ENCODE measurements around the gene TPSD1.
"Not testable (repeated sequence)": the region's sequence is repeated elsewhere in the genome, so short reads cannot be mapped to it uniquely, and the experiment has no call there.

The TPSD1 gene

GRCh38 chr16:1220841-1221627, 34.8 kb upstream of the TPSD1 start:
- no peak for DNase-seq

DNA sequence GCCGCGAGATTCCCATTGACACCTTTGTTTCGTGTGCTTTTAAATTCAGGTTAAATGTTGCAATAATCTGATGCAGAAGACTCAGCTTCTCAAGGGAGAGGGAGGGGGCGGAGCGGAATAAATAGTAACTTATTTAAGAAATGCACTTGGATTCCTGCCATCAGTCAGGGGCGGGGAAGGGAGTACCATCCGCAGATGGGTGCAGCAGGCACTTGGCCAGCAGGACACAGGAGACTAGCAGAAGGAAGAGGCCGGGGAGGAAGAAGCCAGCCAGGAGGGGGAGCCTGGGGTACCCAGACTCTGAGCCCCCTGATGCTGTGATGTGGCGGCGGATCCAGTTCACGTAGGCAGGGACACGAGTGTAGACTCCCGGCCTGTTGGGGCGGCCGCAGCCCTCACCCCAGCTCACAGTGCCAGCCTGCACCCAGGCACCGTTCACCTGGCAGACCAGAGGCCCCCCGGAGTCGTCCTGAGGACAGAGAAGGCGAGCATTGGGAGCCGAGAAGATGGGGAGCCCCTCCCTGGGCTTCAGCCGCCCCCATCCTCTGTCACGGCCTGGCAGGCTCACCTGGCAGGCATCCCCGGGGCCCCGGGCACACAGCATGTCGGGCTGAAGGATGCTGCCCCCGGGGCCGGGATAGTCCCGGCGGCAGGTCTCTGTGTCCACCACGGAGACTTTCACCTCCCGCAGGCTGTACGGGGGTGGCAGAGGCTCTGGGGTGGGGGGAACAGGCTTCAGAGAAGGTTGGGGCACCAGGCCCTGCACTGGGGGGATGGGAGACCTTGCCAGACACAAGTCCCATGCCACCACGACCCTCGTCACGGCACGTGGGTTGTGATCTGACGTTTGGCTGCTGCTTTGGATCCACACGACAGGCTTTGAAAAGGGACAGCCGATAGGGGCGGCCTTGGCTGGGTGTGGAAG, 34.0 kb upstream of the TPSD1 start:
- peak in 14 of 58 donors; percentile 3 to 43 (median 26) for DNase-seq

DNA sequence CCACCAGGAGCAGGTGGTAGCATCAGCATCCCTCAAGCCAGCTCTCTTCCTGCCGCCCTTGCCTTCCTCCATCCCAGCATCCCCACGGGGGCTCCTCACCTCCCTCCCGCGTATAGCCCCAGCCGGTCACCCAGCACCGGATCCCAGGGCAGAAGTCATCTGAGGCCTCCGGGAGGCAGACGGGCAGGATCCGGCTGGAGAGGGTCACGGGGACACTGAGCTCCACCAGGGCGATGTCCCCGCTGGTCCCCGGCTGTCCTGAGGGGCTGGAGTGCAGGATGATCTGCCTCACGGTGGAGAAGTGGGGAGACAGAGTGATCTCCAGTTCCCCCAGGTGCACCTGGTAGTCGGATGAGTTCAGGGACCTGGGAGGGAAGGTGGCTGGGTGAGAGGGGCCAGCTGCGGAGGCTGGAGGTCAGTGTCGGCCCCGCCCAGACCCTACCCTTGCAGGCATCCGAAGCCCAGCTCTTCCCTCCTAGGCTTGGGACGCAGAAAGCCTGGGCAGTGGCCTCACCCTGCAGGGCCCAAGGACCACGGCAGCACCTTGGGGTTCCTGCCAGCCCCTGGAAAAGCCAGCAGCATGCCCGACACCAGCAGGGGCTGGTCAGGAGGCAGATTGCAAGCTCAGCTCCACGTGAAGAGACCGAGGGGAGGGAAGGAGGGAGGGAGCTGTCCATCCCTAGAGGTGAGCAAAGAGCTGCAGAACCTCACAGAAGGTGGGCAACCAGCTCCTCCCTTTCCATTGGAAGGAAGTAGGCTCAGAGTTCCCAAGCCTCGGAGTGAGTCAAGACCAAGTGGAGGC, 33.1 kb upstream of the TPSD1 start:
- DNase-seq, result no peak

DNA sequence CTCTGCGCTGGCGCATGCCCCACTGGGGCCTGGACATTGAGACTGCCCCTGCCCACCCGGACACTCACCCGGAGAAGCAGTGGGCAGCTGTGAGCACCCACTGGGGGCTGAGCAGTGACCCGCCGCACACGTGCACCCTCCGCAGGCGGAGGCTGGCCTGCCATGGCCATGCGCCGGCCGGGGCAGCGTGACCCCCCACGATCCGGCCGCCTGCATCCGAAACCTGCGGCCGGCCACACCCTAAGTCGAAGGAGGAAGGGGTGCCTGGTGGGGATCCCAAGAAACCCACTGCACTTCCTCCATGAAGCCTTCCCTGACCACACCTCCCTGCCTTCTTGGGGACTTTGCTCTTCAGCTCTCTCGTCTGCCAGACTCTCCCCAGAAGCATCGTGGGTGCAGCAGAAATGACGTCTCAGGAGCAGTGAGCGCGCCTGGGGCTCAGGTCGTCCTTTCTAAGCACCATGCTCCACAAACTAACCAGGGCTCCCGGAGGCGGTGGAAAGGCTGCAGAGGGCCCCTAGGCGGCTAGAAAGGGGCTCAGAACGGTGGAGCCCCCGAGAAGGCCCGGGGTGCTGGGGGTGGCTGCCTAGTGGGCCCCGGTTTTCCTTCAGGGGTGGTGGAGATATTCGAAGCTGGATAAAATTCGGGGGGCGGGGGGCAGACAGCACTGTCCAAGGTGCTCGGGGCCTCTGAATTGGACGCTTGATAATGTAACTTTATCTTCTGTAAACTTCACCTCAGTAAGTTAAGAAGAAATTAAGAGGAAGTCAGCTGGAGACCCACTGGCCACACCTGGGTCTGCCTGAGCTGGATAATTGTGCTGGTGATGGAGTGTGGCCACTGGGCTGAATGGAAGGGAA, 32.3 kb upstream of the TPSD1 start:
- DNase-seq, result no peak

GRCh38 chr16:1224558-1224957, 31.3 kb upstream of the TPSD1 start:
- no peak for DNase-seq

- DNase-seq, result no peak
These were observed 30.8 kb upstream of the TPSD1 start, which contains the start of gene TPSG1 for GRCh38 chr16:1225051-1225451. Gene TPSG1 (minus strand): TSS chr16:1225268. CDS start chr16:1225252, 16 bp downstream.

- not testable (repeated sequence) for DNase-seq
These were observed 30.0 kb upstream of the TPSD1 start for GRCh38 chr16:1225728-1226311.

DNA sequence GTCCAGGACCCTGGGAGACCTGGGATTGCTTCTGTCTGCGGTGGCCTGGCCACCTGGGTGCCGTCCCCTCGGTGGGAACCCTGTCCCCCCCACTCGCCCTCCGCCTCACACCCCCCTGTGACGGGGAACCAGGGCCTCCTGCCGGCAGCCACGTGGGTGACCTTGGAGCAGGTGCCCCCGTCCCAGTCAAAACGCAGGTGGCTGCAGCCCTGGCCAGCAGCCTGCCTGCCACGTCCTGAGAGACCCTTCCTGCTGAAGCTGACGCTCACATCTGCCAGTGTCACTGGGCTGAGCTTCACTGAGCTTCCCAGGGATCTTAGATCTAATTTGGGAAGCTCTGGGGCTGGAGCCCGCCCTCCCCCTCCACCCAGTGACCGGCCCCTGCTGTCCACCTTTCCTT, 29.2 kb upstream of the TPSD1 start:
- not testable (repeated sequence) for DNase-seq

DNA sequence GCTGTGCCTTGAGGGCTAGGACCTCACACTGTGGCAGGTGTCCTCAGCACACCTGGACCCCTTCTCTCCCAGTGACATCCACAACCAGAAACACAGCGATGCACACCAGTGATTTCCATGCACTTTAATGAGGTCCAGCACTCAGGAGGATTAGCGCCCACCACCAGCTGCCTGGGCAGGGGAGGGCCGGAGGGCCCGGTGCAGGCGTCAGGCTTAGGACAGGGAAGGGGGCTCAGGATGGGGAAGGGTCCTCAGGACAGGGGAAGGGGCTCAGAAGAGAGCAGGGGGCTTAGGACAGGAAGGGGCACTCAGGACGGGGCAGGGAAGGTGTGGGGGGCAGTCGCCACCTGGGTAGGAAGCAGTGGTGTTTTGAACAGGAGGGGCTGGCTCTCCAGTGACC, 27.6 kb upstream of the TPSD1 start:
- DNase-seq, result not testable (repeated sequence)

GRCh38 chr16:1229476-1229875, 26.4 kb upstream of the TPSD1 start:
- not testable (repeated sequence) for DNase-seq

DNA sequence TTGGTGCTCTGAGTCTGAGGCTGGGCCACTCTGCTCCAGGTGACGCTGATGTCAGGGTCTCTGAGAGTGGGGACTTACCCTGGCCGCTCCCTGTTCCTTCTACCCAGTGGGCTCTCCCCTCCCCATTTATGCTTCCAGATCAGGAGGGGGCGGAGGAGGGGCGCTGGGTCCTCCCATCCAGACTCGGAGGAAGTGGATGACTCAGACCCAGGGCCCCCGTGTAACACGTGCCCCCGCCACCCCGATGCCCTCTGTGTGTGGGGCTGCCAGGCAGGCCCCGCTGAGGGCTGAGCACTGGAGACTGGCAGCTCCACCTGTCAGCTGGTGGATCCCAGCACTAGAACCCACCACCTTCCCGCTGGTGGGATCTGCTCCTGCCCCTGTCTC, 25.8 kb upstream of the TPSD1 start, which contains the start of gene TPSB2:
TPSB2 (minus strand) TSS at position 101 of the 387 bp plus-strand sequence. CDS start 233 bp downstream, outside the sequence.
- not testable (repeated sequence) for DNase-seq

- DNase-seq, result not testable (repeated sequence)
These were observed 25.2 kb upstream of the TPSD1 start for GRCh38 chr16:1230471-1231212.

DNA sequence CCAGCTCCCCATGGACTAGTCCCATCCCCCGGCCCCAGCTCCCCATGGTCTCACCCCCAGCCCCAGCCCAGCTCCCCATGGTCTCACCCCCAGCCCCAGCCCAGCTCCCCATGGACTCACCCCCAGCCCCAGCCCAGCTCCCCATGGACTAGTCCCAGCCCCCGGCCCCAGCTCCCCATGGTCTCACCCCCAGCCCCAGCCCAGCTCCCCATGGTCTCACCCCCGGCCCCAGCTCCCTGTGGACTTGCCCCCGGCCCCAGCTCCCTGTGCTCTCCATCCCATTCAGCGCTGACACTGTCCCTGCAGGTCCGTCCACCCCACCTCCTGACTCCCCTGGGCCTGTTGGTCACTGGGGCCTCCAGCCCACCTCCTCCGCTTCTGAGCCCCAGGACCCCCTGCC, 24.6 kb upstream of the TPSD1 start:
- DNase-seq, result not testable (repeated sequence)

- not testable (repeated sequence) for DNase-seq
These were observed 23.7 kb upstream of the TPSD1 start for GRCh38 chr16:1232049-1232748.

GRCh38 chr16:1236659-1237058, 19.2 kb upstream of the TPSD1 start:
- not testable (repeated sequence) for DNase-seq

- DNase-seq, result no peak
These were observed 17.9 kb upstream of the TPSD1 start for GRCh38 chr16:1237990-1238389.

- DNase-seq, result peak in 4 of 58 donors; percentile 2 to 33 (median 6)
These were observed 17.0 kb upstream of the TPSD1 start for GRCh38 chr16:1238909-1239308.

GRCh38 chr16:1239575-1239974, 16.3 kb upstream of the TPSD1 start:
- DNase-seq, result not testable (repeated sequence)

Measured in anterior cingulate cortex (tissue), 58 donors.